ENCODE data around the gene MMP27. TPM values are rescaled to one million over a fixed set of nuclear protein-coding genes. Genes with fewer than 3 reads are reported as not detected.

Gene MMP27
- total RNA-seq, 2 donors from 2014 or later: not detected

DNA sequence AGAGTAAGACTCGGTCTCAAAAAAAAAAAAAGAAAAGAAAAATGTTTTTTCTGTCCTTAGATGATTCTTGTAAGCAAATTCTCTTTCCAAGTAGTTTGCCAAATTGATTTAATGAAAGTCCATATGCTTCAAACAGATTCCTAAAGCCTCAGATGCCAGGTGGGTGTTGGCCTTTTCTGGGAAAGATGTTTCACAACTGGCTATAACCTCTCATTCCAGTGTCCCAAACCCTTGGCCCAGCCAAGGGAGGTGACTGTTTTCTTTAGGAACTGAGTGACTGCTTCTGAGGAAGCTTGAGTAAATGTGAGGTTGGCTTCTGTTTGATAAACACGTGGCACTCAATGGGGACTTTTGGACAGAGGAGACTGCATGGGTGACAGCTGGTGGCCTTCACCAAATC lies 27.5 kb downstream of the MMP27 start:
- TF ChIP-seq, protein P1, sequence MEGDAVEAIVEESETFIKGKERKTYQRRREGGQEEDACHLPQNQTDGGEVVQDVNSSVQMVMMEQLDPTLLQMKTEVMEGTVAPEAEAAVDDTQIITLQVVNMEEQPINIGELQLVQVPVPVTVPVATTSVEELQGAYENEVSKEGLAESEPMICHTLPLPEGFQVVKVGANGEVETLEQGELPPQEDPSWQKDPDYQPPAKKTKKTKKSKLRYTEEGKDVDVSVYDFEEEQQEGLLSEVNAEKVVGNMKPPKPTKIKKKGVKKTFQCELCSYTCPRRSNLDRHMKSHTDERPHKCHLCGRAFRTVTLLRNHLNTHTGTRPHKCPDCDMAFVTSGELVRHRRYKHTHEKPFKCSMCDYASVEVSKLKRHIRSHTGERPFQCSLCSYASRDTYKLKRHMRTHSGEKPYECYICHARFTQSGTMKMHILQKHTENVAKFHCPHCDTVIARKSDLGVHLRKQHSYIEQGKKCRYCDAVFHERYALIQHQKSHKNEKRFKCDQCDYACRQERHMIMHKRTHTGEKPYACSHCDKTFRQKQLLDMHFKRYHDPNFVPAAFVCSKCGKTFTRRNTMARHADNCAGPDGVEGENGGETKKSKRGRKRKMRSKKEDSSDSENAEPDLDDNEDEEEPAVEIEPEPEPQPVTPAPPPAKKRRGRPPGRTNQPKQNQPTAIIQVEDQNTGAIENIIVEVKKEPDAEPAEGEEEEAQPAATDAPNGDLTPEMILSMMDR (IDR thresholded peaks at IDR 0.05): no peak
- Histone ChIP-seq H3K4me3 (no peak overlapping the region), H3K36me3 (no peaks in the 10 kb centered on the region), H3K27me3 (replicated peaks; ENCODE audit: insufficient read depth) (no peaks in the 10 kb centered on the region), H3K9me3 (no peaks in the 10 kb centered on the region), H3K4me1 (ENCODE audit: control insufficient read depth in 1 of 2, low read depth in 2 of 2) (no peaks in the 10 kb centered on the region), H3K27ac (no peak overlapping the region)
- ATAC-seq (ENCODE audit: insufficient number of reproducible peaks, low FRiP score, low read depth) (no peak), DNase-seq (ENCODE audit: low spot score) (no peak)

DNA sequence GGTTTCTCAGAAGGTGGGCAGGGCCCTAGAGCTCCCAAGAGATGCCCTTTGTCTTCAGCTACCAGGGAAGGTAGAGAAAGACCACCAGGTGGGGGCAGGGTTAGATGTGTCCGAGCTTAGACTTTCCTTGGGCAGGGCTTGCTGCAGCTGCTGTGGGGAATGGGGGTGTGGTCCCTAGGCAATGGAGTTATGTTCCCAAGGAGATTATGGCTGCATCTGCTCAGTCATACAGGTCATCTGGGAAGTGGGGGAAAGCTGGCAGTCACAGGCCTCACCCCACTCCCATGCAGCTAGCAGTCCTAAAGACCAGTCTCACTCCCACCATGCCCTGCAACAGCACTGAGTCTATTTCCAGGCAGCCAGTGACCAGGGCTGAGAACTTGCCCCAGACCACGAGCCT lies 29.5 kb downstream of the MMP27 start:
- Histone ChIP-seq H3K4me1 (ENCODE audit: control insufficient read depth in 1 of 2, low read depth in 2 of 2) (no peaks in the 10 kb centered on the region), H3K4me3 (no peak overlapping the region), H3K36me3 (no peaks in the 10 kb centered on the region), H3K27ac (no peak overlapping the region), H3K27me3 (replicated peaks; ENCODE audit: insufficient read depth) (no peaks in the 10 kb centered on the region), H3K9me3 (no peaks in the 10 kb centered on the region)
- ATAC-seq (ENCODE audit: insufficient number of reproducible peaks, low FRiP score, low read depth): no peak
- TF ChIP-seq, protein P1 (IDR thresholded peaks at IDR 0.05): no peak
- DNase-seq (ENCODE audit: low spot score): no peak

DNA sequence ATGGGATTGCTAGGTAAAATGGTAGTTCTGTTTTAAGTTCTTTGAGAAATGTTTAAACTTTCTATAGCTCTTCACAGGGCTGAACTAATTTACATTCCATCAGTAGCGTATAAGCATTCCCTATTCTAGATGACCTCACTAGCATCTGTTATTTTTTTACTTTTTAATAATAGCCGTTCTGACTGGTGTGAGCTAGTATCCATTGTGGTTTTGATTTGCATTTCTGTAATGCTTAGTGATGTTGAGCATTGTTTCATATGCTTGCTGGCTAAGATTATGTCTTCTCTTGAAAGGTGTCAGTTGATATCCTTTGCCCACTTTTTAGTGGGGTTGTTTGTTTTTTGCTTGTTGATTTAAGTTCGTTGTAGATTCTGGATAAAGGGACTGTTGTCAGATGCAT lies 35.9 kb downstream of the MMP27 start:
- Histone ChIP-seq H3K9me3 (no peaks in the 10 kb centered on the region), H3K27ac (no peak overlapping the region), H3K4me1 (ENCODE audit: control insufficient read depth in 1 of 2, low read depth in 2 of 2) (no peaks in the 10 kb centered on the region), H3K4me3 (no peak overlapping the region), H3K36me3 (no peaks in the 10 kb centered on the region), H3K27me3 (replicated peaks; ENCODE audit: insufficient read depth) (no peaks in the 10 kb centered on the region)
- TF ChIP-seq, protein P1 (IDR thresholded peaks at IDR 0.05): no peak
- ATAC-seq (ENCODE audit: insufficient number of reproducible peaks, low FRiP score, low read depth) (no peak), DNase-seq (ENCODE audit: low spot score) (no peak)

DNA sequence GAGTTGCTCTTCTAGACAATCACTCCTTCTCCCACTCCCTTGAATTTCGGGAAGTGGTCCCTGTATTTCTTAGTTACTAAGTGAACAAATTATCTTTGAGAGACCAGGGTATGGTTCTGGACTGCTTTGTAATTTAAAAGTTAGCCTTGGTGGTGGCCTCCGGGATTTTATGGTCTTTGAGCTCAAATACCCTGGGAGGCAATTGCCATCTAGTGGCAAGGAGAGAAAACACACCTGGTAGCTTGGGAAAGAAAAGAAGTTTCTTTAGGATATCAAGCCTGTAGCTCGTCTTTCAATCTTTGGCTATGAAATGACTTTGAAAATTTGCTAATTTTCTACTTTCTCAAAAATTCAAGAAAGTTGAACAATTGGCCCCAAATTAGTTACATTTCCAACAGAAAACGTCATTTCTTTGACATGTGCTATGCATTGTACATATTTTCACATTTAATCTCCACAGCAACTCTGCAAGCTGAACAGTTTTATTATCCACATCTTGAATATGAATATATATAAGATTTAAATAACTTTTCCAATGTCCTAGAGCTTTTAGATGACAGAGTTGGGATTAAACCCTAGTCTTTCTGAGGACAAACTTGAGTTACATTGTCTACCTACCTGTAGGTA lies 39.1 kb downstream of the MMP27 start:
- ATAC-seq (ENCODE audit: insufficient number of reproducible peaks, low FRiP score, low read depth): no peak
- DNase-seq (ENCODE audit: low spot score): no peak
- Histone ChIP-seq H3K36me3 (no peaks in the 10 kb centered on the region), H3K4me3 (no peak overlapping the region), H3K9me3 (no peaks in the 10 kb centered on the region), H3K27ac (no peak overlapping the region), H3K27me3 (replicated peaks; ENCODE audit: insufficient read depth) (no peaks in the 10 kb centered on the region), H3K4me1 (ENCODE audit: control insufficient read depth in 1 of 2, low read depth in 2 of 2) (no peaks in the 10 kb centered on the region)
- TF ChIP-seq, protein P1 (IDR thresholded peaks at IDR 0.05): peak; percentile 82

DNA sequence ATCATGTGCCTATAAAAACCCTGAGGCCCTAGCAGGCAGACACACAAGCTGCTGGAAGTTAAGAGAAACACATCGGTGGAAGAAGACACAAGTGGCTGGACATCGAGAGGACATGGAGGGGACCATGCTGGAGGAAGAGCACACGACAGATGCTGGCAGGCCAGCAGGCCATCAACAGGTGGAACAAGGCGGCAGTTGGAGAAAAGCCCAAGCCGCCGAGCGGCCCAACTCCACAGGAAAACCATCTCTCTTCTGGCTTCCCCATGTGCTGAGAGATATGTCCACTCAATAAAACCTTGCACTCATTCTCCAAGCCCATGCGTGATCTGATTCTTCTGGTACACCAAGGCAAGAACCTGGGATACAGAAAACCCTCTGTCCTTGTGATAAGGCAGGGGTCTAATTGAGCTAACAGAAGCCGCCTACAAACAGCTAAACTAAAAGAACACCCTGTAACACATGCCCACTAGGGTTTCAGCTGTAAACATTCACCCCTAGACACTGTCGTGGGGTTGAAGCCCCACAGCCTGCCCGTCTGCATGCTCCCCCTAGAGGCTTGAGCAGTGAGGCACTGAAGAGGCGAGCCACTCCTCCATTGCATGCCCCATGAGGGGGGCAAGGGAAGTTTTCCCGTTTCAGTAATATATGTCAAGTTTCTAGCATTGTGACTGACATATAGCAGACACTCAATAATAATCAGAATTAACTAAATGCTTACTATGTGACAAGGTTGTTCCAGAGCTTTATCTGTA lies 41.4 kb downstream of the MMP27 start:
- no peaks in the 10 kb centered on the region for H3K4me1 ChIP-seq (ENCODE audit: control insufficient read depth in 1 of 2, low read depth in 2 of 2)
- H3K27ac ChIP-seq: no peak overlapping the region
- H3K9me3 ChIP-seq: no peaks in the 10 kb centered on the region
- no peak overlapping the region for H3K4me3 ChIP-seq
- no peaks in the 10 kb centered on the region for H3K27me3 ChIP-seq (replicated peaks; ENCODE audit: insufficient read depth)
- DNase-seq (ENCODE audit: low spot score): no peak
- TF ChIP-seq, protein P1 (IDR thresholded peaks at IDR 0.05): no peak
- no peaks in the 10 kb centered on the region for H3K36me3 ChIP-seq
- ATAC-seq (ENCODE audit: insufficient number of reproducible peaks, low FRiP score, low read depth): no peak
